ENCODE measurements around the gene CCNA2.

The CCNA2 gene

GRCh38 chr4:121778991-121779628, 44.6 kb downstream of the CCNA2 start:
- ATAC-seq = peak; percentile 86
- peak; percentile 96 for TF ChIP-seq ISL1 (CRISPR knock-in tag; IDR thresholded peaks at IDR 0.05)
- peak; percentile 67; the same call in 1 of the 2 replicates for TF ChIP-seq RARB (CRISPR knock-in tag; IDR thresholded peaks at IDR 0.05)
- no peak for TF ChIP-seq GLIS3 (CRISPR knock-in tag; IDR thresholded peaks at IDR 0.05)
- TF ChIP-seq ARNTL (CRISPR knock-in tag; IDR thresholded peaks at IDR 0.05; ENCODE audit: borderline replicate concordance, low read depth) = no peak
- TF ChIP-seq TOX (CRISPR knock-in tag; IDR thresholded peaks at IDR 0.05; ENCODE audit: borderline replicate concordance) = peak; percentile 91
- peak; percentile 57; the same call in 1 of the 2 replicates for TF ChIP-seq ZC3H10 (CRISPR knock-in tag; IDR thresholded peaks at IDR 0.05)
- 0 out of 2 replicates have a peak, but pooled peaks have one; percentile 12 for TF ChIP-seq ZFP3 (CRISPR knock-in tag; IDR thresholded peaks at IDR 0.05)

- no peak for TF ChIP-seq ZC3H10 (CRISPR knock-in tag; IDR thresholded peaks at IDR 0.05)
- TF ChIP-seq SNAI2 (CRISPR knock-in tag; IDR thresholded peaks at IDR 0.05) = no peak
- no peak for TF ChIP-seq ESRRG (CRISPR knock-in tag; IDR thresholded peaks at IDR 0.05)
- TF ChIP-seq ISL1 (CRISPR knock-in tag; IDR thresholded peaks at IDR 0.05) = no peak
- no peak for TF ChIP-seq PPARA (CRISPR knock-in tag; IDR thresholded peaks at IDR 0.05; ENCODE audit: borderline replicate concordance)
- TF ChIP-seq TCF4 (CRISPR knock-in tag; IDR thresholded peaks at IDR 0.05; ENCODE audit: borderline replicate concordance) = no peak
- TF ChIP-seq POU6F1 (CRISPR knock-in tag; IDR thresholded peaks at IDR 0.05; ENCODE audit: borderline replicate concordance, low read depth) = no peak
- no peak for TF ChIP-seq CSDC2 (CRISPR knock-in tag; IDR thresholded peaks at IDR 0.05)
- TF ChIP-seq CREB5 (CRISPR knock-in tag; IDR thresholded peaks at IDR 0.05; ENCODE audit: low read depth) = no peak
- TF ChIP-seq ZFP30 (CRISPR knock-in tag; IDR thresholded peaks at IDR 0.05) = no peak
- no peak for TF ChIP-seq GLIS3 (CRISPR knock-in tag; IDR thresholded peaks at IDR 0.05)
- TF ChIP-seq OSR1 (CRISPR knock-in tag; IDR thresholded peaks at IDR 0.05) = no peak
- TF ChIP-seq PATZ1 (CRISPR knock-in tag; IDR thresholded peaks at IDR 0.05; ENCODE audit: borderline replicate concordance) = no peak
- no peak for TF ChIP-seq ZFP3 (CRISPR knock-in tag; IDR thresholded peaks at IDR 0.05)
- ATAC-seq = peak; percentile 8; the same call in 2 of the 3 replicates
Observed at GRCh38 chr4:121777625-121778024, 46.1 kb downstream of the CCNA2 start.

GRCh38 chr4:121776610-121777401, 46.9 kb downstream of the CCNA2 start:
- TF ChIP-seq RARB (CRISPR knock-in tag; IDR thresholded peaks at IDR 0.05) (no peak), CREB5 (CRISPR knock-in tag; IDR thresholded peaks at IDR 0.05; ENCODE audit: low read depth) (no peak), CSRNP3 (CRISPR knock-in tag; IDR thresholded peaks at IDR 0.05) (no peak), BACH2 (CRISPR knock-in tag; IDR thresholded peaks at IDR 0.05; ENCODE audit: borderline replicate concordance) (no peak), ZC3H10 (CRISPR knock-in tag; IDR thresholded peaks at IDR 0.05) (no peak), ARNTL (CRISPR knock-in tag; IDR thresholded peaks at IDR 0.05; ENCODE audit: borderline replicate concordance, low read depth) (no peak), ISL1 (CRISPR knock-in tag; IDR thresholded peaks at IDR 0.05) (no peak), PATZ1 (CRISPR knock-in tag; IDR thresholded peaks at IDR 0.05; ENCODE audit: borderline replicate concordance) (no peak), ZFP3 (CRISPR knock-in tag; IDR thresholded peaks at IDR 0.05) (no peak)
- ATAC-seq = no peak

Measured in SK-N-SH treated with all-trans-retinoic acid at 6 μM for 48 hours (cell line).